H9 (cell line): ENCODE measurements around the gene MECP2. TPM values are rescaled to one million over a fixed set of nuclear protein-coding genes. Genes with fewer than 3 reads are reported as not detected.

ENCODE experiments used
- DNase-seq: peaks from one replicate; pipeline ENCODE4 v3.0.0-alpha.2; 2017
- H2AFZ ChIP-seq: one replicate; pipeline ENCODE4 v1.6.1; 2013; ENCODE audit warnings: mild to moderate bottlenecking, low read length, control low read depth, moderate library complexity
- H2AK5ac ChIP-seq: 2 replicates; pipeline ENCODE4 v1.6.1; 2013; ENCODE audit warnings: low read length, control low read depth, mixed read lengths; ENCODE audit not compliant: insufficient read length
- H2BK120ac ChIP-seq: one replicate; pipeline ENCODE4 v1.6.1; 2013; ENCODE audit warnings: low read depth, mild to moderate bottlenecking, low read length, control low read depth, inconsistent platforms; ENCODE audit not compliant: poor library complexity, severe bottlenecking
- H2BK12ac ChIP-seq: 2 replicates; pipeline ENCODE4 v1.6.1; 2013; ENCODE audit warnings: low read length, control low read depth, mixed read lengths, low read depth; ENCODE audit not compliant: insufficient read length
- H2BK15ac ChIP-seq: 2 replicates; pipeline ENCODE4 v1.6.1; 2013; ENCODE audit warnings: low read depth, low read length, control low read depth
- H2BK20ac ChIP-seq: one replicate; pipeline ENCODE4 v1.6.1; 2013; ENCODE audit warnings: low read depth, mild to moderate bottlenecking, low read length, control low read depth, inconsistent platforms; ENCODE audit not compliant: poor library complexity, severe bottlenecking
- H2BK5ac ChIP-seq: 2 replicates; pipeline ENCODE4 v1.6.1; 2013; ENCODE audit warnings: low read length, control low read depth, mixed read lengths; ENCODE audit not compliant: insufficient read length
- H3K14ac ChIP-seq: 2 replicates; pipeline ENCODE4 v1.6.1; 2013; ENCODE audit warnings: low read length, control low read depth; ENCODE audit not compliant: insufficient read depth
- H3K18ac ChIP-seq: 2 replicates; pipeline ENCODE4 v1.6.1; 2013; ENCODE audit warnings: low read depth, mild to moderate bottlenecking, mixed read lengths, low read length, control low read depth; ENCODE audit not compliant: insufficient read length
- H3K23ac ChIP-seq: 2 replicates; pipeline ENCODE4 v1.6.1; 2013; ENCODE audit warnings: low read length, control low read depth, mixed read lengths, low read depth; ENCODE audit not compliant: insufficient read length
- H3K23me2 ChIP-seq: 2 replicates; pipeline ENCODE4 v1.6.1; 2013; ENCODE audit warnings: low read depth, mild to moderate bottlenecking, mixed read lengths, low read length, control low read depth; ENCODE audit not compliant: insufficient read length, poor library complexity, severe bottlenecking
- H3K27ac ChIP-seq: 2 replicates; pipeline ENCODE4 v1.5.1; 2013; ENCODE audit warnings: low read length, control low read depth, mixed read lengths, low read depth; ENCODE audit not compliant: insufficient read length
- H3K27me3 ChIP-seq: 2 replicates; pipeline ENCODE4 v1.6.1; 2013; ENCODE audit warnings: low read length, control low read depth, inconsistent platforms; ENCODE audit not compliant: insufficient read depth
- H3K4ac ChIP-seq: 2 replicates; pipeline ENCODE4 v1.6.1; 2013; ENCODE audit warnings: low read depth, mild to moderate bottlenecking, control low read depth, inconsistent platforms, low read length, moderate library complexity
- H3K4me1 ChIP-seq: 2 replicates; pipeline ENCODE4 v1.6.1; 2013; ENCODE audit warnings: low read length, control low read depth, inconsistent platforms; ENCODE audit not compliant: insufficient read depth
- H3K4me2 ChIP-seq: 2 replicates; pipeline ENCODE4 v1.6.1; 2013; ENCODE audit warnings: low read length, control low read depth, mixed read lengths; ENCODE audit not compliant: insufficient read length, insufficient read depth
- H3K56ac ChIP-seq: 2 replicates; pipeline ENCODE4 v1.6.1; 2013; ENCODE audit warnings: low read depth, mild to moderate bottlenecking, mixed read lengths, low read length, control low read depth; ENCODE audit not compliant: insufficient read length
- H3K79me1 ChIP-seq: 2 replicates; pipeline ENCODE4 v1.6.1; 2013; ENCODE audit warnings: low read depth, mild to moderate bottlenecking, moderate library complexity, low read length, control low read depth, inconsistent platforms; ENCODE audit not compliant: insufficient read depth, poor library complexity, severe bottlenecking
- H3K79me2 ChIP-seq: 2 replicates; pipeline ENCODE4 v1.6.1; 2013; ENCODE audit warnings: low read length, control low read depth, inconsistent platforms; ENCODE audit not compliant: insufficient read depth
- H3K9ac ChIP-seq: 2 replicates; pipeline ENCODE4 v1.6.1; 2013; ENCODE audit warnings: low read length, control low read depth, mixed read lengths; ENCODE audit not compliant: insufficient read length; ENCODE audit errors: extremely low read depth
- H3K9me3 ChIP-seq: one replicate; pipeline ENCODE4 v1.6.1; 2013; ENCODE audit warnings: low read depth, low read length, inconsistent platforms; ENCODE audit not compliant: control insufficient read depth
- H3T11ph ChIP-seq: one replicate; pipeline ENCODE4 v1.6.1; 2013; ENCODE audit warnings: mild to moderate bottlenecking, low read length, control low read depth, inconsistent platforms
- H4K20me1 ChIP-seq: one replicate; pipeline ENCODE4 v1.6.1; 2013; ENCODE audit not compliant: control insufficient read depth, insufficient read length, insufficient read depth
- H4K5ac ChIP-seq: 2 replicates; pipeline ENCODE4 v1.6.1; 2013; ENCODE audit warnings: low read depth, mild to moderate bottlenecking, mixed read lengths, low read length, control low read depth; ENCODE audit not compliant: insufficient read length
- H4K8ac ChIP-seq: replicated peaks from 2 replicates; pipeline ENCODE4 v1.6.1; 2013; ENCODE audit warnings: low read length, control low read depth, mixed read lengths, low read depth; ENCODE audit not compliant: insufficient read length
- H4K91ac ChIP-seq: 2 replicates; pipeline ENCODE4 v1.6.1; 2013; ENCODE audit warnings: low read depth, mild to moderate bottlenecking, moderate library complexity, mixed read lengths, low read length, control low read depth; ENCODE audit not compliant: insufficient read length
- H3K27ac Mint-ChIP-seq, 3 experiments: 2 replicates in 2 of 3; 3 replicates in 1 of 3; pipeline ENCODE4 v1.8.0; 2020 to 2021; ENCODE audit warnings: mixed read lengths in 3 of 3, mild to moderate bottlenecking in 1 of 3, moderate library complexity in 1 of 3
- H3K27me3 Mint-ChIP-seq: 2 replicates; pipeline ENCODE4 v1.8.0; 2021; ENCODE audit warnings: low read depth, mild to moderate bottlenecking, moderate library complexity, mixed read lengths
- H3K36me3 Mint-ChIP-seq, 3 experiments: 2 replicates in 2 of 3; 3 replicates in 1 of 3; pipeline ENCODE4 v1.8.0; 2020 to 2021; ENCODE audit warnings: low read depth in 3 of 3, mixed read lengths in 3 of 3; ENCODE audit not compliant: insufficient read depth in 1 of 3
- H3K4me1 Mint-ChIP-seq, 2 experiments: 2 replicates each; pipeline ENCODE4 v1.8.0; 2020; ENCODE audit warnings: mixed read lengths in 2 of 2
- H3K4me3 Mint-ChIP-seq, 2 experiments: 2 replicates in 1 of 2; 3 replicates in 1 of 2; pipeline ENCODE4 v1.8.0; 2020 to 2021; ENCODE audit warnings: mild to moderate bottlenecking in 2 of 2, mixed read lengths in 2 of 2, moderate library complexity in 1 of 2
- H3K9me3 Mint-ChIP-seq, 2 experiments: 2 replicates in 1 of 2; 3 replicates in 1 of 2; pipeline ENCODE4 v1.8.0; 2020; ENCODE audit warnings: mild to moderate bottlenecking in 2 of 2, mixed read lengths in 2 of 2, moderate library complexity in 1 of 2
- CTCF ChIP-seq: fragments of 200-600 bp; sonication (generic); conservative IDR thresholded peaks from 3 replicates; pipeline ENCODE4 v1.8.0; 2021; ENCODE audit warnings: antibody characterized with exemption, mild to moderate bottlenecking
- WGBS: extraction: QIAGEN DNeasy Blood & Tissue Kit; methylation state at CpG from one replicate; pipeline ENCODE4 v1.1.7; 2013; ENCODE audit warnings: missing lambda C conversion rate, low lambda C conversion rate, mixed read lengths; ENCODE audit not compliant: insufficient read length; ENCODE audit errors: extremely low coverage; 5-methylcytosine and 5-hydroxymethylcytosine counted together
- total RNA-seq: library from RNA; stranded (reverse); gene quantifications from 2 replicates; pipeline ENCODE4 v1.2.1, GENCODE V29; 2021

The MECP2 gene
- total RNA-seq, 1 experiment from 2014 or later, result 32.2 TPM

- Histone ChIP-seq H2AK5ac (no peak overlapping the region), H3K4ac (no peak overlapping the region), H2BK12ac (no peak overlapping the region), H2BK120ac (no peak overlapping the region), H3K23me2 (no peaks in the 10 kb centered on the region), H3K79me1 (no peaks in the 10 kb centered on the region), H2AFZ (no peak overlapping the region), H3K9me3 (peaks cover 31% of the 10 kb centered on the region), H3K27me3 (no peaks in the 10 kb centered on the region), H3K4me2 (no peak overlapping the region), H3T11ph (no peak overlapping the region), H4K5ac (no peak overlapping the region), H4K20me1 (no peaks in the 10 kb centered on the region), H3K27ac (no peak overlapping the region), H3K9ac (no peak overlapping the region), H3K14ac (no peak overlapping the region), H3K18ac (no peak overlapping the region), H2BK5ac (no peak overlapping the region), H2BK20ac (no peak overlapping the region), H3K23ac (no peak overlapping the region), H3K4me1 (no peaks in the 10 kb centered on the region), H2BK15ac (no peak overlapping the region), H3K56ac (no peak overlapping the region), H3K79me2 (no peaks in the 10 kb centered on the region), H4K91ac (no peak overlapping the region), H4K8ac (no peak overlapping the region)
- no peak for DNase-seq
- peaks cover 1% of the 10 kb centered on the region; the same call in 1 of the 2 replicates for H3K27me3 Mint-ChIP-seq
- WGBS, result no CpG with 5 or more reads among the region's 1 CpG
- peaks cover 75% of the 10 kb centered on the region in 2 experiments for H3K9me3 Mint-ChIP-seq
- H3K27ac Mint-ChIP-seq, result no peak overlapping the region; a peak in 1 of 7 replicates
- peaks cover 7 to 18% of the 10 kb centered on the region in 2 experiments for H3K4me1 Mint-ChIP-seq
- TF ChIP-seq CTCF, result no peak
- no peak overlapping the region for H3K4me3 Mint-ChIP-seq
- H3K36me3 Mint-ChIP-seq, result peaks cover 18 to 44% (median 21%) of the 10 kb centered on the region in 3 experiments
Observed at GRCh38 chrX:154059231-154059630, 38.3 kb downstream of the MECP2 start.
